Ectodermal cell (in vitro differentiated cells): ENCODE measurements around the gene PLA2G3.

ENCODE experiments used
- H3K27ac ChIP-seq: 2 replicates; pipeline ENCODE4 v1.7.0; 2013; ENCODE audit warnings: mild to moderate bottlenecking, low read depth, low read length; ENCODE audit not compliant: insufficient read depth, poor library complexity, severe bottlenecking
- H3K27me3 ChIP-seq: 2 replicates; pipeline ENCODE4 v1.7.0; 2013; ENCODE audit warnings: mild to moderate bottlenecking, low read length; ENCODE audit not compliant: insufficient read depth, control insufficient read depth, poor library complexity, severe bottlenecking
- H3K36me3 ChIP-seq: one replicate; pipeline ENCODE4 v1.7.0; 2013; ENCODE audit warnings: low read length; ENCODE audit not compliant: control insufficient read depth, insufficient read depth
- H3K4me1 ChIP-seq: one replicate; pipeline ENCODE4 v1.7.0; 2013; ENCODE audit warnings: low read length; ENCODE audit not compliant: control insufficient read depth, insufficient read depth
- H3K4me3 ChIP-seq: 2 replicates; pipeline ENCODE4 v1.7.0; 2013; ENCODE audit warnings: low read depth, low read length, control low read depth; ENCODE audit not compliant: insufficient read depth
- H3K9me3 ChIP-seq: 2 replicates; pipeline ENCODE4 v1.7.0; 2013; ENCODE audit warnings: mild to moderate bottlenecking, low read length, moderate library complexity; ENCODE audit not compliant: control insufficient read depth
- WGBS, 2 experiments: methylation state at CpG; one replicate each; pipeline ENCODE4 v1.1.7; 2013; ENCODE audit warnings: missing lambda C conversion rate in 2 of 2; 5-methylcytosine and 5-hydroxymethylcytosine counted together

PLA2G3 gene

GRCh38 chr22:31125521-31126117 lies 14.7 kb downstream of the PLA2G3 start:
- Histone ChIP-seq H3K27me3 (no peaks in the 10 kb centered on the region), H3K36me3 (no peaks in the 10 kb centered on the region), H3K4me3 (no peak overlapping the region), H3K9me3 (no peaks in the 10 kb centered on the region), H3K4me1 (peaks cover 4% of the 10 kb centered on the region), H3K27ac (no peak overlapping the region)
- WGBS, 2 experiments = 91 to 92% methylated on average over 12 of the region's 12 CpGs

GRCh38 chr22:31124811-31125465 lies 15.4 kb downstream of the PLA2G3 start:
- 85% methylated on average over 14 of the region's 14 CpGs for WGBS, 2 experiments
- Histone ChIP-seq H3K27me3 (no peaks in the 10 kb centered on the region), H3K36me3 (no peaks in the 10 kb centered on the region), H3K4me3 (no peak overlapping the region), H3K27ac (no peak overlapping the region), H3K4me1 (peaks cover 4% of the 10 kb centered on the region), H3K9me3 (no peaks in the 10 kb centered on the region)

- no peak overlapping the region for H3K27ac ChIP-seq
- no peaks in the 10 kb centered on the region for H3K9me3 ChIP-seq
- no peak overlapping the region for H3K4me3 ChIP-seq
- WGBS, 2 experiments = 87 to 88% methylated on average over 3 of the region's 3 CpGs
- H3K4me1 ChIP-seq = peaks cover 4% of the 10 kb centered on the region
- H3K27me3 ChIP-seq = no peaks in the 10 kb centered on the region
- no peaks in the 10 kb centered on the region for H3K36me3 ChIP-seq
Observed at GRCh38 chr22:31124290-31124689, 16.0 kb downstream of the PLA2G3 start.

GRCh38 chr22:31123292-31123602 lies 17.1 kb downstream of the PLA2G3 start:
- no peaks in the 10 kb centered on the region for H3K27me3 ChIP-seq
- peak overlapping the region; percentile 35 for H3K4me3 ChIP-seq
- no peaks in the 10 kb centered on the region for H3K36me3 ChIP-seq
- H3K9me3 ChIP-seq = no peaks in the 10 kb centered on the region
- WGBS, 2 experiments = 72% methylated on average over 4 of the region's 4 CpGs
- H3K4me1 ChIP-seq = peaks cover 4% of the 10 kb centered on the region
- no peak overlapping the region for H3K27ac ChIP-seq

- no peaks in the 10 kb centered on the region for H3K36me3 ChIP-seq
- peaks cover 4% of the 10 kb centered on the region for H3K4me1 ChIP-seq
- H3K4me3 ChIP-seq = peak within 1 kb of the TSS; percentile 35
- 27 to 29% methylated on average over 10 of the region's 10 CpGs for WGBS, 2 experiments
- no peak within 1 kb of the TSS for H3K27ac ChIP-seq
- no peaks in the 10 kb centered on the region for H3K9me3 ChIP-seq
- H3K27me3 ChIP-seq = no peaks in the 10 kb centered on the region
Observed at GRCh38 chr22:31122532-31123291, 17.6 kb downstream of the PLA2G3 start, which contains the start of gene INPP5J. TSS of gene INPP5J (plus strand) at chr22:31122966. CDS start at chr22:31123015, 49 bp downstream.

GRCh38 chr22:31122196-31122531 lies 18.1 kb downstream of the PLA2G3 start:
- Histone ChIP-seq H3K4me3 (no peak overlapping the region), H3K36me3 (no peaks in the 10 kb centered on the region), H3K27ac (no peak overlapping the region), H3K4me1 (peaks cover 4% of the 10 kb centered on the region), H3K27me3 (no peaks in the 10 kb centered on the region), H3K9me3 (no peaks in the 10 kb centered on the region)
- WGBS, 2 experiments = 80 to 87% methylated on average over 2 of the region's 2 CpGs

GRCh38 chr22:31121403-31121802 lies 18.9 kb downstream of the PLA2G3 start:
- Histone ChIP-seq H3K27me3 (no peaks in the 10 kb centered on the region), H3K27ac (no peak overlapping the region), H3K36me3 (no peaks in the 10 kb centered on the region), H3K4me1 (peaks cover 4% of the 10 kb centered on the region), H3K9me3 (no peaks in the 10 kb centered on the region), H3K4me3 (no peak overlapping the region)
- WGBS, 2 experiments = 95 to 97% methylated on average over 4 of the region's 4 CpGs

GRCh38 chr22:31120642-31121041 lies 19.7 kb downstream of the PLA2G3 start:
- Histone ChIP-seq H3K4me1 (peaks cover 4% of the 10 kb centered on the region), H3K27ac (no peak overlapping the region), H3K36me3 (no peaks in the 10 kb centered on the region), H3K4me3 (no peak overlapping the region), H3K27me3 (no peaks in the 10 kb centered on the region), H3K9me3 (no peaks in the 10 kb centered on the region)
- 67 to 69% methylated on average over 1 of the region's 1 CpG for WGBS, 2 experiments

- Histone ChIP-seq H3K27me3 (no peaks in the 10 kb centered on the region), H3K9me3 (no peaks in the 10 kb centered on the region), H3K4me3 (no peak overlapping the region), H3K27ac (no peak overlapping the region), H3K36me3 (no peaks in the 10 kb centered on the region), H3K4me1 (peaks cover 4% of the 10 kb centered on the region)
- 70 to 81% methylated on average over 4 to 5 of the region's 5 CpGs for WGBS, 2 experiments
Observed at GRCh38 chr22:31120230-31120629, 20.1 kb downstream of the PLA2G3 start.

- no peaks in the 10 kb centered on the region for H3K9me3 ChIP-seq
- no peaks in the 10 kb centered on the region for H3K27me3 ChIP-seq
- H3K4me3 ChIP-seq = no peak overlapping the region
- WGBS, 2 experiments = 66 to 75% methylated on average over 7 of the region's 7 CpGs
- H3K27ac ChIP-seq = no peak overlapping the region
- H3K4me1 ChIP-seq = peaks cover 4% of the 10 kb centered on the region
- no peaks in the 10 kb centered on the region for H3K36me3 ChIP-seq
Observed at GRCh38 chr22:31119026-31119717, 21.1 kb downstream of the PLA2G3 start.
